Osteoblast (primary cell): Measurements from ENCODE around the gene MEOX1. TPM values are rescaled to one million over a fixed set of nuclear protein-coding genes. Genes with fewer than 3 reads are reported as not detected.

ENCODE experiments used
- DNase-seq: peaks from one replicate; pipeline ENCODE4 v3.0.0; 2011; ENCODE audit warnings: low spot score, mixed read lengths; ENCODE audit not compliant: insufficient read length; ENCODE audit errors: missing footprints
- H2AFZ ChIP-seq: 2 replicates; pipeline ENCODE4 v1.6.0; 2011; ENCODE audit warnings: mild to moderate bottlenecking, low read length
- H3K27ac ChIP-seq: 2 replicates; pipeline ENCODE4 v1.5.1; 2011; ENCODE audit warnings: mild to moderate bottlenecking, low read depth, low read length, moderate library complexity
- H3K27me3 ChIP-seq: 2 replicates; pipeline ENCODE4 v1.6.0; 2012; ENCODE audit warnings: mild to moderate bottlenecking, control low read depth, inconsistent platforms, low read length, moderate library complexity; ENCODE audit not compliant: insufficient read depth
- H3K36me3 ChIP-seq: 2 replicates; pipeline ENCODE4 v1.5.1; 2011; ENCODE audit warnings: mild to moderate bottlenecking, low read length, control low read depth, moderate library complexity; ENCODE audit not compliant: insufficient read depth
- H3K4me1 ChIP-seq: 2 replicates; pipeline ENCODE4 v1.5.1; 2011; ENCODE audit warnings: mild to moderate bottlenecking, low read length, control low read depth, moderate library complexity; ENCODE audit not compliant: insufficient read depth
- H3K4me2 ChIP-seq: 2 replicates; pipeline ENCODE4 v1.6.0; 2011; ENCODE audit warnings: mild to moderate bottlenecking, low read length; ENCODE audit not compliant: insufficient read depth
- H3K4me3 ChIP-seq: fragments of 200-600 bp; sonication (generic); 3 replicates; pipeline ENCODE4 v1.5.1; 2012; ENCODE audit warnings: mild to moderate bottlenecking, low read length, inconsistent platforms; ENCODE audit not compliant: insufficient read depth
- H3K79me2 ChIP-seq: 2 replicates; pipeline ENCODE4 v1.6.0; 2012; ENCODE audit warnings: mild to moderate bottlenecking, low read length, control low read depth, inconsistent platforms; ENCODE audit not compliant: insufficient read depth
- H3K9me3 ChIP-seq: 2 replicates; pipeline ENCODE4 v1.5.1; 2011; ENCODE audit warnings: low read depth, low read length, control low read depth
- H4K20me1 ChIP-seq: 2 replicates; pipeline ENCODE4 v1.6.0; 2012; ENCODE audit warnings: mild to moderate bottlenecking, low read length, control low read depth; ENCODE audit not compliant: insufficient read depth
- CTCF ChIP-seq: IDR thresholded peaks from 2 replicates; pipeline ENCODE4 v1.5.1; 2011; ENCODE audit warnings: mild to moderate bottlenecking, low read depth, low read length, moderate library complexity; ENCODE audit errors: extremely low read depth
- total RNA-seq: library from RNA; depleted of rRNA; stranded (reverse); fragments of >200 nt; gene quantifications from 2 replicates; pipeline ENCODE4 v1.2.3, GENCODE V29; 2012

MEOX1 gene
- total RNA-seq, 1 donor: under 0.01 TPM

GRCh38 chr17:43695970-43696865 is 34.5 kb upstream of the MEOX1 start:
- Histone ChIP-seq H4K20me1 (no peaks in the 10 kb centered on the region), H3K27me3 (peaks cover 20% of the 10 kb centered on the region), H3K4me1 (peaks cover 29% of the 10 kb centered on the region), H3K4me2 (peak overlapping the region; percentile 64), H3K4me3 (peak overlapping the region; percentile 3), H2AFZ (peak overlapping the region; percentile 11), H3K36me3 (no peaks in the 10 kb centered on the region), H3K79me2 (no peaks in the 10 kb centered on the region), H3K9me3 (peaks cover 3% of the 10 kb centered on the region), H3K27ac (no peak overlapping the region)
- no peak for TF ChIP-seq CTCF
- no peak for DNase-seq

- Histone ChIP-seq H2AFZ (peak overlapping the region; percentile 10), H3K36me3 (no peaks in the 10 kb centered on the region), H3K9me3 (peaks cover under 1% of the 10 kb centered on the region)
These were observed 32.6 kb upstream of the MEOX1 start for GRCh38 chr17:43694081-43694870.

GRCh38 chr17:43691317-43691693 is 29.6 kb upstream of the MEOX1 start:
- no peak overlapping the region for H3K27ac ChIP-seq
- H3K4me2 ChIP-seq: no peak overlapping the region
- H3K36me3 ChIP-seq: no peaks in the 10 kb centered on the region
- TF ChIP-seq CTCF: no peak
- no peaks in the 10 kb centered on the region for H3K9me3 ChIP-seq
- H4K20me1 ChIP-seq: no peaks in the 10 kb centered on the region
- peaks cover 6% of the 10 kb centered on the region for H3K4me1 ChIP-seq
- DNase-seq: no peak
- no peaks in the 10 kb centered on the region for H3K79me2 ChIP-seq
- no peak overlapping the region for H3K4me3 ChIP-seq
- peaks cover 30% of the 10 kb centered on the region for H3K27me3 ChIP-seq
- no peak overlapping the region for H2AFZ ChIP-seq

More at GRCh38 chr17:43694081-43694870, 32.6 kb upstream of the MEOX1 start:
- no peak for DNase-seq
- Histone ChIP-seq H3K27ac (no peak overlapping the region), H3K79me2 (no peaks in the 10 kb centered on the region), H3K4me3 (no peak overlapping the region), H4K20me1 (no peaks in the 10 kb centered on the region), H3K4me2 (no peak overlapping the region), H3K27me3 (peaks cover 15% of the 10 kb centered on the region), H3K4me1 (peaks cover 14% of the 10 kb centered on the region)
- peak; percentile 96 for TF ChIP-seq CTCF
